Hematopoietic multipotent progenitor cell treated with erythropoietin and hydrocortisone succinate and interleukin-3 and kit ligand, for 17 days (in vitro differentiated cells): Measurements from ENCODE around the gene TRIM29.

Experiments
- DNase-seq: peaks from one replicate; pipeline ENCODE4 v3.0.0-alpha.2; 2015; ENCODE audit warnings: low spot score

Gene TRIM29

GRCh38 chr11:120062561-120062930 is 75.4 kb downstream of the TRIM29 start:
- no peak for DNase-seq

- no peak for DNase-seq
These were observed 76.0 kb downstream of the TRIM29 start for GRCh38 chr11:120061761-120062560.
